Retina (tissue), 1 donor: ENCODE results near the gene SLC9A5.

ENCODE experiments used
- DNase-seq: peaks from one replicate; pipeline ENCODE4 v3.0.0-alpha.2; 2016

SLC9A5 gene

DNA sequence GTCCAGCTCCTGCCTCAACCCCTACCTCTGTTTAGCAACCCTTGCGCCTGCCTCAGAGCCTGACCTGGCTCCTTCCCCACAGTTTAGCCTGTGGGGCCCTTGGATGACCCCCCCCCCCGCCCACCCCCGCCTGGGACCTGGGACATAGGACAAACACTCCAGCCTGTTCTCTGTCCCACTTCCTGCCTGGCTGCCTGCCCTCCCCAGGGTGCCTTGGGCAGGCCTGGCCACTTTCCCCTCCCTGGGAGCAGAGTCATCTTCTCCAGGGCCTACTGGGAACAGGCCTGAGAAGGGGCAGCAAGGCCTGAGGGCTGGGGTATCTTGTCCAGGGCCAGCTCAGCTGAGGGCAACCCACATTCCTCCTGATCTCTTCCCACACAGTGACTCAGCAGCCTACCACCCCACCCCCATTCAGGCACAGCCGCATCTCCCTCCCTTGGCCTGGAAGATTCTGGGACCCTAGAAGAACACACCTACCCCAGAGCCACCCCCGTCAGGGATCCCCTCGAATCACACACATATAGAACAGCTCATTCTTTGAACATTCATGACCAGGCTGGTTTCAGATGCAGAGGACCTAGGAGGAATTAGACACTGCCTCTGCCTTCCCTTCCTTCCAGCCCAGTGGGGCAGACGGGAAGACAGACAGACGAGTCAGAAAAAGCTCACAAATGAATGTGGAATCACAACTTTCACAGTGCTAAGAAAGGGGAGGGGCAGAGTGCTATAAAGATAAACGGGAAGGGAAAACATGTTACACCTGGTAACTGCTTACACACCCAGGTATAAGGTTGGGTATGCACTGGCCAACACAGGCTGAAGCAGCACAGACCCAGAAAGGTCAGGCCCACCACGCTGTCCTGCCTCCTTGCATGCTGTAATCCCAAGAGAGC lies 7.5 kb upstream of the SLC9A5 start:
- DNase-seq = no peak

DNA sequence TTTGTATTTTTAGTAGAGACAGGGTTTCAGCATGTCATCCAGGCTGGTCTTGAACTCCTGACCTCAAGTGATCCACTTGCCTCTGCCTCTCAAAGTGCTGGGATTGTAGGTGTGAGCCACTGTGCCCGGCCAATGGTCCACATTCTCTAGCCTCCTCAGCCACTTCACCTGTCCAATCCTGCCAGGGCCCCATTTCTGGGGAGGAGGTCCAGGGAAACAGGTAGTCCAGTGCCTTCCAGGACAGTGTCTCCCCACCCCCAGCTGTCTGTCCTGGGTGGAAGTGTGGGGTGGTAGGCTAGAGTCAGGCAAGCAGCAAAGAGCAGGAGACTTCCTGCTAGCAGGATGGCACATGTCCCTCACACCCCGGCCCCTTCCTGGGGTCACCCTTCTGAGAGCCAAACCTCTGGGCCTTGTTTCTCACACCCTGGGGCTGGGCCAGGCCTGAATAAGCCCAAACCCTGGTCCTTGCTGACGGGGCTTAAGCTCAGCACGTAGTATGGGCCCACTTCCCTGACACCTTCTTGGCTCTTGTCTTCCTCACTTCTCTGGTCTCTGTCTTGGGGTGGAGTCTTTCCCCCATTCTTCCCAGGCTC lies 6.5 kb upstream of the SLC9A5 start:
- DNase-seq = no peak

DNA sequence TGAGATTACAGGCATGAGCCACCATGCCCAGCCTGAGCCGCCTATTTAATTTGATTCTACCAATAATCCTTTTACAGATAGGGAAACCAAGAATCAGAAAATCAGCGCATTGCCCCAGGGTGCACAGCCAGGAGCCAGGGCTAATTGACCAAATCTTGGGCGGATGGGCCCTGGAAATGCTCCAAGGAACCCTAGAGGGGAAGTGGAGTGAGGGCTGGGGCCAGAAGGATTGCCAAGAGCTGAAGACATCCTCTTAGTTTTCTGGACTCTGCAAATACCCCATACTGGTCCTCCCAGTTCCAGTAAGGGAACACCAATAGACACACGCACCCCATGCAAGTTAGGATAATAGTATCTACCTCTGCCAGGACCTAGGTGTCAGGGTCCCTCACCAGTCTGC lies 5.3 kb upstream of the SLC9A5 start:
- no peak for DNase-seq

DNA sequence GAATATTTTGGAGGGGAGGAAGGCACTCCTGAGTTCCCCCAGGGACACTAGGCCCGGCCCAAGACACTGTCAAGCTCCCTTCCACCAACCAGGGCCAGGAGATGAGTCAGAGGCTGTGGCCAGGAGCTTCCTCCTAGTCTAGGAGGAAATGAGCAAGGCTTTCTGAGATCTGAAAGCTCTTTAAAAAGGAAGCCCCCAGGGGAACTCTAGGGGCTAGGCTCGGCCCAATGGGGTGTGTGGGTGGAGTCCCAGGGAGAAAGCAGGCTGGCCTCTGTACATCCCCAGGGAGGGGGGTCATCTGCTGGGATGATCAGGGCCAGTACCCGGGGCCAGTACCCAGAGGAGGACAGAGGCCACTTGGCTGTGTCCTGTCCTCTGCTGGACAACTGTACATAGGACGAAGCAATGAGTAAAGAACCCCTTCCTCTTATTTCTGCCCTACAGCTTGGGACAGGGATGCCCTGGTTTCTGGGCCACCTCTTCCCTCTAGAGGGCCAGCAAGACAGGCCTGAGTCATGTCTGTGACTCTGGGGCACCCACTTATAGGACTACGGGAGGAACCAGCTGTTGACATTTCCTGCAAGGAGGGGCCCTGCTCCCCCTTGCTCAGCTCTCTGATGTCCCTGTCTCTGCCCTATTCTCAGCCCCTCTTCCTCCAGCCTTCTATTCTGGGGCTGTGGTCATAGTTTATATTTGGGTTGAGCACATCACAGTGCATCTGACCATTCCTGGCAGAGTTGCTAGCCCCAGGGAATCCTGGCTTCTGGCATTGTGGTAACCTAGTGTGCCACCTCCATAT lies 4.2 kb upstream of the SLC9A5 start:
- no peak for DNase-seq

DNA sequence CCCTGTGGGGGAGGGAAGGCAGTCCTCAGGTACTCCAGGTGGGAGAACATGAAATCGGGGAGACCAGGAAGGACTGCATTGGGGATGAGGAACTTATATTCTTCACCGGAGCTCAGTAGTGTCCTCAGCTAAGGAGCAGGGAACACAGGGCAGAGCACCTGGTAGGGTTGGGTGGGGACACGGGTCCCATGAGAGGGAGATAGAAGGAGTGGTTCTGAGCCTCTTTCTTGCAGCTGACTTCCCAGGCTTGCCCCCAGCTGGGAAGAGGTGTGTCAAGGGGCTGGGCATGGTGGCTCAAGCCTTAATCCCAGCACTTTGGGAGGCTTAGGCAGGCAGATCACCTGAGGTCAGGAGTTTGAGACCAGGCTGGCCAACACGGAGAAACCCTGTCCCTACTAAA lies 3.6 kb upstream of the SLC9A5 start:
- DNase-seq = no peak

DNA sequence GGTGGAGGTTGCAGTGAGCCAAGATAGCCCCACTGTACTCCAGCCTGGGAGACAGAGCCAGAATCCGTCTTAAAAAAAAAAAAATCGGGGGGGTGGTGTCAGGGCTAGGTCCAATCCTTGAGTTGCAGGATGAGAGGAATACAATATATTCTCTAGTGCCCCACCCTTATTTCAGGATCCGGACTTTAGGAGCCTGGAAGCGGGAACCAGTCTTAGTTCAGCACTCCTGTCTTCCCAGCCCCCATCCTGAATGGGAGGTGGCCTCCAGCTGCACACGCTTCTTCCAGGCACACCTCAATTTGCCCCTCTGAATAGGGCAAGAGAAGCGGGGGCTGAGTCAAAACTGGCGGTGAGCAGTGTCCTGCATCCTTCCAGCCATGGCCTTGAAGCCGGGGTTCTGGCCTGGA lies 3.1 kb upstream of the SLC9A5 start:
- DNase-seq = no peak

DNA sequence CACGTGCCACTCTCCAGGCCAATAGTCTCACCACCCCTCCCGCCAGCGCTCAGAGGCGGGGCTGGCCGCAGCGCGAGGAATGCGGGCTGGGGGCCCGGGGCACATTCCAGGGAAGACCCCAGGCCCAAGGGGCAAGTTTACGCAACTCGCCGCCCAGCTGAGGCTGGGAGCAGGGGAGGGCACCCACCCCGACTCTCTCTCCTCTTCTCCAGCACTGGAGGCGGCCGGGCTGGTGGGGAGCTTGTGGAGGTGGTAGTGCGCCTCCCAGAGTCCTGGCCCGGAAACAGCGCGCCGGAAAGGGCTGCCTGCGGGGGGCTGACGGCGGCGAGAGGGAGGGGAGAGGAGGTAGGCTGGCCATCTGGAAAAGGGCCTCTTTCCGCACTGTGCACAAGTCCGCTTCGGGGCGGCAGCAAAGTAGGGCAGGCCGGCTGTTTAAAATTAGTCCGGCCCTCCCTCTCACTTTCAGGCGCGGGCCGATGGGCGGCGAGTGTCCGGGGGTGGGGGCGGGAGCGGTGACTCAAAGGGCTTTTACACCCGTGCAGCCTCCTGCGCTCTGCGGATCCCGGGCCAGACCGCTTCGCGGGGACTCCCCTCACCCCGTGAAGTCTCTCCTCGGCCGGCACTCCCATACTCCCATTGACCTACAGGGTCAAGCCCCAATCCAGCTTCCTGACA lies 2.6 kb upstream of the SLC9A5 start:
- DNase-seq = peak; percentile 96

DNA sequence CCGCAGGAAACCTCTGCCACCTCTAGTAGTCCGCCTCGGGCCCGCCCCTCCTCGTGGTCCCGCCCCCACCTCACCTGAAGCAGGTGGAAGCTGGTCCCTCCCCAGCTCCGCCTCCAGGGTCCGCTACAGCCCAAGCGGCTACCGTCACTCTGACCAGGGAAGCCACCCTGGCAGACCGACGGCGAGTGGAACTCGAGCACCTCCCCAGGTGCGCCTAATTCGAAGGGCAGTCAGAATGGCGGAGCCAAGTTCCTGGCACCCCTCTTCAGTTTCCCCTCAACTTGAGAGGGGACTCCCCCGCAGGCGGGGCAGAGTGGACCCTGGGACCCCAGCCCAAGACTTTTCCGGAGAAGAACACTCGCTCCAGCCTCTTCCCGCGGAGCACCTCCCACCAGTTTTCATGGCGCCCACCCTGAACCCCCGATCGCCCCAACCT lies 2.0 kb upstream of the SLC9A5 start:
- no peak for DNase-seq

DNA sequence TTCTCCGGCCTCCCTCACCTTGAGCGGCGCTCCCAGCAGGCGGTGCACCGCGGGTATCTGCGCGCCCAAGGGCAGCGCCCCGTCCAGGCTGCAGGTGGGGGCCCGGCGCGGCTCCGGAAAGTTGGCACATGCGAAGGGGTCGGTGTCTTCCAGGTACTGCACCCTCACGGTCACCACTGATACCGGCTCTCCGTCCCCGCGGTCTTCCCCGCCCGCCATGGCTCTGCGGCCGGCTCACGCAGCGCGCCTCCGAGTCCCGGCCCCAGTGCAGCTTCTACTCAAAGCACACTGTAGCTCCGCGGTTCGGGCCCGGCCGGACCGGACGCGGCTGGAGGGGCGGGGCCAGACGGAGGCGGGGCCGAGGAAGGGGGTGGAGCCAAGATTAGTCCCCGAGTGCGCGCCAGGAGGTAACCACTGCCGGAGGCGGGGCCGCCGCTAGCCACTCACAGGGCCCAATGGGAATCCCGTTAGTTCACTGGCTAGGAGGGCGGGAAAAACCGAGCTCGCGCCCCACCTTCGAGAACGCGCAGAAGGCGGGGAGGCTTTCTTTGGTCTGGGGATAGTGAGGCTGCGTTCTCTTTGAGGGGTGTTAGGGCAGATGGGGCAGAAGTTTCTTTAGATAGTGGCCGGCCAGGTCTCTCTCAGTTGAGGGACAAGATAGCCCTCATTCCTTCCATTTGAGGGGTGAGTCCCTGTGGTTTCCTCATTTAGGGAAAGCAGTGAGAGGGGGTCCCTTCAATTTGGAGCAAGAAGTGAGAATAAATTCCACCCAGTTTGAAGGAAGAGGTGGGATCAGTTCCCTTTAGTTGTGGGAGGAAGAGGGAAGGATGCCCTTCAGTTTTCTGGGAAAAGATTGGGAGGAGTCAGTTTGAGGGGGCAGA lies 1.3 kb upstream of the SLC9A5 start, which contains the start of gene FHOD1:
Gene FHOD1 (minus strand): TSS at position 290 of the 881 bp plus-strand sequence. CDS start 71 bp downstream, at position 219.
- peak; percentile 91 for DNase-seq

DNA sequence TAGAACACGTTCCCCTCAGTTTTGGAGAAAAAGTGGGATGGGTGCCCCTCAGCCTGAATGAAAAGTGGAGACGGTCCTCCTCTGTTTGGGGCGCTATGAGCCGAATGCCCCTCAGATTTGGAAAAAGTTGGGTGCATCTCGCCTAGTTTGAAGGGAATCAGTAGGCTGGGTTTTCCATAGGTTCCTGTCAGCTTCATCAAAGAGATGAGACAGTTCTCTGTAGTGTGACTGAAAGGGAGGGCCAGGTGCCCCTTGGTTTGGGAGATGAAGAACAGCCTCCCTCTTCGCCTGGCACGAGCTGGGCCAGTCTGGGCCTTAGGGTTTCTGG lies 742 bp upstream of the SLC9A5 start:
- DNase-seq = peak; percentile 57

DNA sequence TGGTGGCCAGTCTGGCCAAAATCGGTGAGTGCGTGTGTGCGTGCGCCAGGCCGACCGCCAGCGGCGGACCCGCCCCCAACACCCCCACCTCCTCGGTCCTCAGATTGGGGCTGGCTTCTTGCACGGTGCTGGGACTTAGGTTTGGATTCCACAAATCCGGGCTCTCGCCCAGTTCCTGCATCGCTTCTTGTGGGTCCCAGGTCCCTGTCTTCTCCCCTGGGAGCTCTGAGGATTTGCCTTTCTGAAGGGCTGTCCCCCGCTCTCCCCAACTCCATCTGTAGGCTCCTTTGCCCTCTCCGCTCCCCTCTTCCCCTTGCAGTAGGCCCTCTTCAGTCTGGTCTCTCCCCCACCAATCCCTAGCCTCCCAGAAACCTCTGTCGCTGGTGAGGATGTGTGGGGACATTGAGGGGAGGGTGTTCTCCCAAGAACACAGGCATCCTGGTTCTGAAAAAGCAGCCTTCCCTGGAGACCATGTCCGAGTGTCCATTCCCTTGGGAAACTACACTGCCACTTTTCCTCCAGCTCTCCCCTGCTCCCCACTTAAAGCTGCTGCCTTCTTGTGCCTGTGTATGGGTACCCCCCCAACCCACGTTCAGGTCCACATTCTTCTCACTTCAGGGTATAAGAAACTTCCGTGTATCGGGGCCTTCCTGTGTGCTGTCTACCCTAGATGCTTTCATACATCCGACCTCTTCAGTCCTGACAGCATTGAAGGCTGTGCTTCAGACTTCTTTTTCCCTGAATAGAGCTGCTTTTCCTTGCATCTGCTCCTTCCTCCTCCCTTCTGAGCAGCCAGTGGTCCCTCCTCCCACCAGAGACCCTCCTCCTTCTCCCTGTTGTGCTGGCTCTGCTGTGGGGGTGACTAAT lies 632 bp downstream of the SLC9A5 start:
- DNase-seq = peak; percentile 25

DNA sequence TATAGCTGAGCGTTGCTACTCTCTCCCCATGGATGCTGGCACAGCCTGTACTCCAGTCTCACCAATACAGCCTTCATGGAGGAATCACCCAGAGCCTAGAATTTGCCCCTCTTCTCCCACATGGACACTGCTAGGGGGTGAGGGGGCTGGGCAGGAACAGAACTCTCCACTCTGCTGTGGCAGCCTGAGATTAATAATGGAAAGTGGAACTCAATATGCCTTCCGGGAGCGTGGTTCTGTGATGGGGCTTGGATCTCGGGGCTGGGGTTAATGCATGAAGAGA lies 1.2 kb downstream of the SLC9A5 start:
- DNase-seq = no peak

DNA sequence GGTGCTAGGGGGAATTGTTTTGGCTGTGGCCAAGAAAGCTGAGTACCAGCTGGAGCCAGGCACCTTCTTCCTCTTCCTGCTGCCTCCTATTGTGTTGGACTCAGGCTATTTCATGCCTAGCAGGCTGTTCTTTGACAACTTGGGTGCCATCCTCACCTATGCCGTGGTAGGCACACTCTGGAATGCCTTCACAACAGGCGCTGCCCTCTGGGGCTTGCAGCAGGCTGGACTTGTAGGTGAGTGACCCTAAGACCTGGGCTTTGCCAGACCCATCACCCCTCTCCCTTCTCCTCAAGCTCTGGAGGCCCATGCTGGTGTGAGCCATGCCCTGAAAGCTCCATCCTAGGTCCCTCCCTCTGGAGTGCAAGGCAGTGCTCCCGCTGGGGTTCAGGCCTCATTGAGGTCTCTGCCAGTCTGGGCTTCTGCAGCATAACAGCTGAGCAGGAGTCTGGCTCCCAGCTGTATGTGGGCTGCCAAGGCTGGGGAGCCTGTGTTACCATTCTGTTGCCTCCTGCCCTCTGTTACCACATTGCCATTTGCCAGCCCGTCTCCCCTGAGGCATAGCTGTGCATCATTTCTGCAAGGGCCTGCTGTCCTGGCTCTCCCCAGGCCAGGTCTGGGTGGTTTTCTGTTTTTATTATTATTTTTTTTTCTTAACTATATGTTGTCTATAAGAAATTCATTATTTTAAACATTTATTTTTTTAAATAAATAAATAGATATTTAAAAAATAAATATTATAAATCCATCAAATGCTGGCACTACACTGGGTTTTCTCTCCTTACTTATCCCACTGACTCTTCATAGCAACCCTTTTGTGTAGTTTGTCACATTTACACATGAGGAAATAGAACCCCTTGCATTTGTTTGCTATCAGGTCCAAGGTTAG lies 4.1 kb downstream of the SLC9A5 start:
- DNase-seq = no peak

DNA sequence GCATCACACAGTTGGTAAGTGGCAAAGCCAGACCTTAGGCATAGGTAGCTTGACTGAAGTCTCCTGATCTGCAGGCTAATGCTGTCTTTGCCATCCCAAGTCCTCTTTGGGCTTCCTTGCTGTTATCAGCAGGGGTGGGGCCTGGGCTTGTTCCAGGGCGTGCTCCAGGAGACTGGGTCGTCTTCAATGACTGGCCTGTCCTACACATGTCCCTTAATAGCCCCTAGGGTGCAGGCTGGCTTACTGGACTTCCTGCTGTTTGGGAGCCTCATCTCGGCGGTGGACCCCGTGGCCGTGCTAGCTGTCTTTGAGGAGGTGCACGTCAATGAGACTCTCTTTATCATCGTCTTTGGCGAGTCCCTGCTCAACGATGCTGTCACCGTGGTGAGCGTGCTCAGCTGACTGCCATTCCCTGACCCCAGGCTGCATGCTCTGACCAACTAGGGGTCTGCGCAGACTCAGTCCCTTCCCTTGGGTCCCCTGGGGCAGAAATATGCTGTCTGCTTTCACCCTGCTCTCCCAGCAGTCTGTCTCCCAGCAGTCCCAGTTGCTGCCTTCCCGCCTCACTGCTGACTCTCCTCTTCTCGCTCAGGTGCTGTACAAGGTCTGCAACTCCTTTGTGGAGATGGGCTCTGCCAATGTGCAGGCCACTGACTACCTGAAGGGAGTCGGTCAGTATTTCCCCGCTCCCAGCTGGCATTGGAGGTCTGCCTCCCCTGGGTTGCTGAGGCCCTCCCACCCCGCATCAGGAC lies 6.2 kb downstream of the SLC9A5 start:
- DNase-seq = peak; percentile 20

DNA sequence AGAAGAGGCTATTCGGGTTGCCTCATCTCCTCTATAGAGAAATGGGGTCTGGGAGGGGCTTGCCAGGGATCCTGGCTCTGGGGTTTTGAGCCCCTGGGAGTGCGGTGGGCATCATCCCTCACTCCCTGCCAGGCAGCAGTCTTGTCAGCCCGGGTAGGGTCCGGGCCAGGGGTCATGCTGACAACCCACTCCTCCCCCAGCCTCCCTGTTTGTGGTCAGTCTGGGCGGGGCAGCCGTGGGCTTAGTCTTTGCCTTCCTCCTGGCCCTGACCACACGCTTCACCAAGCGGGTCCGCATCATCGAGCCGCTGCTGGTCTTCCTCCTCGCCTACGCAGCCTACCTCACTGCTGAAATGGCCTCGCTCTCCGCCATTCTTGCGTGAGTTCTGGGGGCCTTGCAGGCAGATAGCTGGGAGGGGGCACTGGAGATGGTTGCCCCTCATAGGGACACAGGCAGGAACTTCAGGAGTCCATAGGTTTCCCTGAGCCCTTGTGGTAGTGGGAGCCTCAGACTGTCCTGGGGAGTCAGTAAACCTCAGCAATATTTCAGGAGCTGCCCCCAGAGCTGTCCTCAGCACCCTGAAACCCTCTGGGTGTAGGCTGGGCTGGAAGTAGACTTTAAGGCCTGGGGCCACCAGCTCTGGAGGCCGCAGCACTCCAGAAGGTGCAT lies 6.9 kb downstream of the SLC9A5 start:
- no peak for DNase-seq

DNA sequence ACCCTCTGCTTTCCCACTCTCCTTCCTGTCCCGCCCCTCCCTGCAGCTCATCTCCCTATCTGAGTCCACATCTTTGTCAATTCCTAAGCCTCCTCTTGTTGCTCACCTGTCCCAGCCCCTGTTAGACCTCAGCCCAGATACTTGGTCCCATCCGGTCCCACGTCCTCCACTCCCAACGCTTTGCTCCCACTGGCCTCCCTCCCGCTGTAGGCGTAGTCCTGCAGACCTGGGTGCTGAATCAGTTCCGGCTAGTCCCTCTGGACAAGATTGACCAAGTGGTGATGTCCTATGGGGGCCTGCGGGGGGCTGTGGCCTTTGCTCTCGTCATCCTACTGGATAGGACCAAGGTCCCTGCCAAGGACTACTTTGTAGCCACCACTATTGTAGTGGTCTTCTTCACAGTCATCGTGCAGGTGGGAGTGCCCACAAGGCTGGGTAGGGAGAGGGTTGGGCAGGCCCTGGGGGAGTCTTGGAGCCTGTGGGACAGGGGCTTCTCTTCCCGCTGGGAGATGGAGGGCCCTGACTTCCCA lies 8.0 kb downstream of the SLC9A5 start:
- no peak for DNase-seq

DNA sequence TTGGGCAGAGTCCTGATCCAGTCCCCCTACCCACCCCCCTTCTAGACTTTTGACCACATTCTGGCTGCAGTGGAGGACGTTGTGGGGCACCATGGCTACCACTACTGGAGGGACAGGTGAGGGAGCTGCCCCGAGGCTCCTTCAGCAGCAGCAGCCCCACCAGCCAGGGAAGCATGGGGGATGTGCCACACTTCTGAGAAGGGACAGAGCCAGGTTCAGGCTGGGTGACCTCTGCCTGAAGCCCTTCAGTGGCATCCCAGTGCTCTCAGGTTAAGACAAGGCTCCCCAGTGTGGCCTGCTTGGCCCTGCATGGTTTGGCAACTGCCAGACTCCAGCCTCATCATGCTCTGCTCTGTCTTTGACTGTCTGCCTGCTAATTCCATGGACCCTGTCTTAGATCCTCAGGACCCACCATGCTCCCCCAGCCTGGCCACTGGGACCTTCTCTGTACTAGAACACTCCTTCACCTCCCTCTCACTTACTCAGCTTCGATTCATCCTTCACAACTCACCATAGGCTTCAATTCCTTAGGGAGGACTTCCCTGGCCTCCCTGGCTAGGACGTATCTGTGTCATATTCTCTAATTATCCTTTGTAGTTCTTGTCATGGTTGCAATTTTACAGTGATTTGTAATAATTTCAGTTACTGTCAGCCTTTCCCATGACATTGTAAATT lies 8.8 kb downstream of the SLC9A5 start:
- no peak for DNase-seq
